HG03280 (cell line): Measurements from ENCODE around the gene PRAC1.

Source experiments
- ATAC-seq: cut with Tn5 transposase; IDR thresholded peaks from one replicate; pipeline ENCODE4 v1.9.1; 2021; ENCODE audit warnings: mild to moderate bottlenecking, moderate library complexity; ENCODE audit not compliant: unreplicated experiment

PRAC1 gene

DNA sequence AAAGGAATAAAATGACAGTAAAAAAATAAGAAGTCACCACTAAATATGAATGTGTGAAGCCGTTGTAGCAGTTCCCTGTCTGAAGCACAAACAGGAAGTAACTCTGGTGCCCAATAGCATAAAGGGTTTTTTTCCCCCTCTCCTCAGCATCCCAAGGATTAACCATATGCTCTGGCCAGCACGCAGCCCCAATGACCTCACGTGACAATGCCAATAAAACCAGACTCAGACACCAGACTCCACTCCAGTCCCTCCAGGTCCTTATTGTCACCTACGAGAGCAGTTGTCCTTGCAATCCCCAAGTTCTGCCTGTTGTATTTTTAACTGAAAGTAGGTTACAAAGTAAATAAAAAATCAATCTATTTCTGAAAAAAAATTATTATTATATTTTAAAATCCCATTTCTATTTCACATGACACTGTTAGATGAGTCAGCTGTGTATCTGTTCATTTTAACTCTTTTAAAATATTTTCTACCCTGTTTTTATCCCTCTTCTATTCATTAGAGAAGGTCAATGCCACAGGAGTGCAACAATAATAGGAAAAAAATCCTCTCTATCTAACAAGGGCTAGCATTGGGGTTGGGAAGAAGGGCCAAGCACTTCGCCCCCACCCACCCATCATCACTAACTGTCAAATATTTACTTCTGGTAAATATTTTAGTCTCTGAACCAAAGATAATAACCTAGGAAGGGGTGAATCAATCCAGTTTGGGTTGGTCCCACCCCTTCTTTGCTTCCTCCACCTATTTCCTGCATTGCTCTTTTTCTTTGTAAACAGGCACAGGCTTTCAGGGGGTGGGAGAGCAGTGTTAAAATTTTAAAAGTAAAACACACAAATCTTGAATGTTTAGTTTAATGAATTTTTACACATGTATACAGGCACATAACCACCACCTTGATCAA lies 6.6 kb downstream of the PRAC1 start:
- no peak for ATAC-seq

DNA sequence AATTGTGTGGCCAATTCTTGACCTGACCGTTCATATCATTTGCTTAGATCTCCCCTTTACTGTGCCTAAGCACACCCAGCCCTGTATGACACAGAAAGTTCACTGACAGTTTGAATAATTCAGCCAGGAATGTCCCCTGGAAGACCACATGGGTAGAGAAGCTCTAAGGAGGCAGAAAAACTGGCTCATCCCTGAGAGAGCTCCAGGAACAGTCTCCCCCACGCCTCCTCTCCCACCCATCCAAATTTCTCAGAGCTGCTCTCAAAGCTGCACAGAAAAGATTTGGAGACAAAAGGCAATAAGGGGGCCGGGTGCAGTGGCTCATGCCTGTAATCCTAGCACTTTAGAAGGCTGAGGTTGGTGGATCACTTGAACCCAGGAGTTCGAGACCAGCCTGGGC lies 11.2 kb downstream of the PRAC1 start:
- no peak for ATAC-seq

DNA sequence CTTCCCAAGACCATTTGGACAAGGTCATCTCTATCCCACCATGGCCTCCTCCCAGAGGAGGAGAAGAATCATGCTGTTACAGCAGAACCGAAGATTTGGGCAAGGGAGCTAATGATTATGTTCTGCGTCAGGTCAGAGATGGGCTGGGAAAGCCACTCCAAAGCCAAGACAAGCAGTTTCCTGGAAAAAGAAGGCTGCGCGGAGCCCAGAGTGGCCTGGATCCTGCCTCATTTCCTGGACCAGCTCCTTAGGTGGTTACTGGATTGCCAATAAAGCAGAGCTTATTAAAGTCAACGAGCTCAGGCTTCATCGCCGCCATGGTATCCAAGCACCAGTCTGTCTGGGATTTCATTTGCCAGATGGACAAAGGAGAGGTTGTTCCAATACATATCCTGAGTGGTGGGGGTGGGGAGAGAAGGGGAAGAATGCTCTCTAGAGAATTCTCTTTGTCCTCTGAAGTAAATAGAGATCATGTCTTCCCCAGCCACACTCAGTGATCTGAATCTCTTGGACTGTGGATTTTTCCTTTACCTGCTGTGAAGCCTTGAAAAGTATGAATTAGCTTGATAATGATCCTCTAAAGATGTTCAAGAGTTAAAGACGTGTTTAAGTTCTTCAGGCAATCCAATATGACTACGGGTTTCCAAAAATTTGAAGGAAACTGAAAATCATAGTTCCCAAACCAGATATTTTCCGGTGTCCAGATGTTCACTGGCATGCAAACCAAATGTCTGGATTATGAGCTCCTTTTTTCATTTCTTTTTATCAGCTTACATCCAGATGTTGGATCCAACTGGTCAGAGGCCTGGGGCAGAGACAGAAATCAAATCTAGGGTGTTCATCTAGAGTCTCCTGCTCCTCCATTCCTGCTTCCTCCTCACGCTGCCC lies 17.7 kb downstream of the PRAC1 start:
- ATAC-seq = no peak

DNA sequence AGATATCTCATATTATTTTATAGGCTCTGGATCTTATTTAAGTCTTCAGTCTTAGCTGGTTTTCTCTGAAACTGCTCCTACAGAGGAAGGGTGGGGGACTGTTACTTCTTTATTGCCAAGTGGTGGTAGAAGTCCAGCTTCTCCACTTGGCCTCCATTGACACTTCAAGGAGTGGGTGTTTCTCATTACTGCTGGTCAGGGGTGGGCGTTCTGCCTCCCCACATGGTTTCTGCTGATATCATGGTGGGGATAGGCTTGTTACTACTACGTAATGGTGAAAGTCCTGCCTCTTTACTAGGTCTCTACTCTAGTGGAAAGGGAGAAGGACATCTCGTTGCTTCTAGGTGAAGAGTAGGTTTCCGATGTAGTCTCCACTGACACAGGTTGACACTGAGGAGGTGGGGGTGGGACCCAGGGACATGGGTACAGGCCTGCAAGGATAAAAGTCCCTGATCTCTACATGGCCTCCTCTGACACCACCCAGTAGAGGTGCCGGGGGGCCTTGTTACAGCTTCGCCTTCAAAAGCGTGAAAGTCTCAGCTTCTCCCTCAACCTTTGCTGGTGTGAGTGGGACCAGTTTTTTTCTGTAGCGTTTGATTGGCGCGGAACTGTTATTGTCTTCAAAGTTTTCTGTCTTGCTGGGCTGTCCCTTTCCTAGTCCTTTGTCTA lies 20.3 kb downstream of the PRAC1 start:
- ATAC-seq = no peak

DNA sequence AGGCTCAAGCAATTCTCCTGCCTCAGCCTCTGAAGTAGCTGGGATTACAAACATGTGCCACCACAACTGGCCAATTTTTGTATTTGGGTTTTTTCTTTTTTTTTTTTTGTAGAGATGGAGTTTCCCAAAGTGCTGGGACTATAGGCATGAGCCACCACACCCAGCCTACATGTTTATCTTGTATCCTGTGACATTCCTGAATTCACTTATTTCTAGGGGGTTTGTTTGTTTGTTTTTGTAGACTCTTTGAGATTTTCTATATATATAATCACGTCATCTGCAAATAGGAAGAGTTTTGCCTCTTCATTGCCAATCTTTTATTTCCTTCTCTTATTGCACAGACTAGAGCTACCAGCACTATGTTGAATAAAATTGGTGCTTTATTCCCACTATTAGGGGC lies 29.1 kb downstream of the PRAC1 start:
- no peak for ATAC-seq

DNA sequence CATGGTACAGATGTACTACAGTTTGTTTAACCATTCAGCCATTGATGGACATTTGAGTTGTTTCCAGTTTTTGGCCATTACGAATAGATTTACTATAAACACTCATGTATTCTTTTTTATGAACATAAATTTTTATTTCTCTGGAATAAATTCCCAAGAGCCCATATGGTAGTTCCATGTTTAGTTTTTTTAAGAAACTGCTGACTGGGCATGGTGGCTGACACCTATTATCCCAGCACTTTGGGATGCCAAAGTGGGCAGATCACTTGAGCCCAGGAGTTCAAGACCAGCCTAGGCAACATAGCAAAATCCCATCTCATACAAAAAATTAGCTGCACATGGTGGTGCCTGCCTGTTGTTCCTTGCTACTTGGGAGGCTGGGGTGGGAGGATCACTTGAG lies 30.3 kb downstream of the PRAC1 start:
- no peak for ATAC-seq

DNA sequence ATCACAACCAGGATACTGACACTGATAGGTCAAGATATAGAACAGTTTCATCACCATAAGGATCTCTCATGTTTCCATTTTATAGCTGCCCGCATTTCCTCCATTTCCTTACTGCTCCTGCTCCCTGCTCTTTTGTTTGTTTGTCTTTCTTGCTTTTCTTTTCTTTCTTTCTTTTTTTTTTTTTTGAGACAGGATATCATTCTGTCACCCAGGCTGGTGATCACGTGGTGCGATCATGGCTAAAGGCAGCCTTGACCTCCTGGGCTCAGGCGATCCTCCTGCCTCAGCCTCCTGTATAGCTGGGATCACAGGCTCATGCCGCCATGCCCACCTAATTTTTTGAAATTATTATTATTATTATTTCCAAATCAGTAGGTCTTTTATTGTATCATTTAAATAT lies 31.7 kb downstream of the PRAC1 start:
- ATAC-seq = no peak

DNA sequence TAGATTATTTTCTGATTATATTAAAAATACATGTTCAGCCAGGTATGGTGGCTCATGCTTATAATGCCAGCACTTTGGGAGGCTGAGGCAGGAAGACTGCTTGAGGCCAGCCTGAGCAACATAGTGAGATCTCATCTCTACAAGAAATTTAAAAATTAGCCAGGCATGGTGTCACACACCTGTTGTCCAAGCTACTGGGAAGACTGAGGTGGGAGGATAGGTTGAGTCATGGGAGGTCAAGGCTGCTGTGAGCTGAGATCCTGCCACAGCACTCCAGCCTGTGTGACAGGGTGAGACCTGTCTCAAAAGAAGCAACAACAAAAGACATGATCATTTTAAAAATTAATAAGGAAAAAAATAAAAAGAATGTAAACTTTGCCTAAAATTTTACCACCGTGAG lies 40.7 kb downstream of the PRAC1 start:
- ATAC-seq = no peak

DNA sequence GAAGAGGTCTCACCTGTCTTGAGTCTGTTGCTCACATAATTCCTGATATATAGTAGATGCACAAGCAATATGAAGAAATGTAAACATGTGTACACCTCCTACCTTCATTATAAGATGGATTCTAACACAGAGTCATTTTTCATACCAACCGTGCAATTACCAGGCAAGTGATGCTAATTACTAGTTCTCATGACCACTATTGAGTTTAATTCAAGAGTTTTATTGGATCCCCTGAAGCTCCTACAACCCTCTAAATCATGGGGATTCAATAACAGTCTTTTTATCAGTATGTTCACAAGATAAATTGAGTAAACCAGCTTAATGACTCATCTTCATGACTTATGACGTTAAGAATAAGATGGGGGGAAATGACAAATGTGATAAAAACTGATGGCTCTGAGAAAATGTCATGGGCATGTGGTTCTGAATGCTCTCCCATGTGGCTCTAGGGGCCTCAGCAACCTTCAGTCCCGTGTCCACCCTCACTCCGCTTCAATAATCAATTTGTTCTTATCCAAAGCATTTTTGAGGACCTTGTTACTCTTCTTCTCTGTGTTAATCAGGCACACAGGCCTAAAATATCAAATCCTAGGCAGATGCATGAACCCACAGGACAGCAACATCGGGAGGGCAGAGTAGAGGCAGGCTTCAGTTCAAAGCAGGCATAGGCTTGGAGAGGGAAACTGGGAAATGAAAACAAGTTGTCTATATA lies 42.8 kb downstream of the PRAC1 start:
- no peak for ATAC-seq

DNA sequence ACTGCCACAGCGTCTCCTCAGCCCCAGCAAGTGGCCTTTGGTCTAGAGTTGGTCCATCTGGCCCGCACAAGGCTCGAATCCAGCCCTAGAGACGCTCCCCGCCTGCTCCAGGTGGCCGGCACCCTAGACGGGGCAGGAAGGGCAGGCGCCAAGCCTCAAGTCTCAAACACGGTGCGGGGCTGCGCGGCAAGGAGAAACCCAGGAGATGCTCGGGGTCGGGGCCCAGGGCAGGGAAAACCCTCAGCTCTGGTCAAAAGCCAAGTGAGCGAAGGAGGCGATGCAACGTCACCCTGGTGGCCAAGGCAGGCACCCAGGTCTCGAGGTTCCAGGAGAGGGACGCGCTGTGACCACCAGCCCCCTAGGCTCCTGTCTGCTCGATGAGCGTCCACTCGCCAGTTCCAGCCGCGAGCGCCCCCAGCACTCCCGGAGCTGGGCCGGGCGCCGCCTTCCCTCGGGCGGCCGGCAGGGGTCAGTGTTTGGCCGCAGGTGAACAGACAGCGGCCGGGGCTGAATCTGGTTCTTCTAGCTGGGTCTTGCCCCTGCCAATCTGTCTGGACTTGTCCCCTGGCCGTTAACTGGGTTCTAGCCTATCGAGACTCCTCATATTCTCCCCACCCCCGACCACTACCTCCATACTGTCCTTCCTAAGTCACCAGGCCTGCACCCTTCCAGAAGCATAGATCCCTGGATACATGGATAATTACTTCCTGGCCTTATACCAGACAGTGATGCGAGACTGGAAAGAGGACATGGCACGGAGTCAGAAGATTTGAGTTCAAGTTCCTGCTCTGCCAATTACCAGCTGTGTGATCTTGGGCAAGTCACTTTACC lies 44.0 kb downstream of the PRAC1 start:
- ATAC-seq = peak; percentile 80

DNA sequence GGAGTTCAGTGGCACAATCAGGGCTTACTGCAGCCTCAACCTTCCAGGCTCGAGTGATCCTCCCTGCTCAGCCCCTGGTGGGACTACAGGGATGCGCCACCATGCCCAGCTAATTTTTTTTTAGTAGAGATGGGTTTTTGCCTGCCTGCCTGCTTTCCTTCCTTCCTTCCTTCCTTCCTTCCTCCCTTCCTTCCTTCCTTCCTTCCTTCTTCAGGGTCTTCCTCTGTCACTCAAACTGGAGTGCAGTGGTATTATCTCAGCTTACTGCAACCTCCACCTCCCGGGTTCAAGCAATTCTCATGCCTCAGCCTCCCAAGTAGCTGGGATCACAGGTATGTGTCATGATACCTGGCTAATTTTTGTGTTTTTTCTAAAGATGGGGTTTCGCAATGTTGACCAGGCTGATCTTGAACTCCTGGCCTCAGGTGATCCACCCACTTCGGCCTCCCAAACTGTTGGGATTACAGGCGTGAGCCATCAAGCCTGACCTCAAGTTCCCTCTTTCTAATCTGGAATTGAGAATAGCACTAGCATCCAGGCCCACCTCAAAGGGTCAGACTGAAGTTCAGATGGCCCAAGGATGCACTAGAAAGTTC lies 45.3 kb downstream of the PRAC1 start:
- no peak for ATAC-seq

DNA sequence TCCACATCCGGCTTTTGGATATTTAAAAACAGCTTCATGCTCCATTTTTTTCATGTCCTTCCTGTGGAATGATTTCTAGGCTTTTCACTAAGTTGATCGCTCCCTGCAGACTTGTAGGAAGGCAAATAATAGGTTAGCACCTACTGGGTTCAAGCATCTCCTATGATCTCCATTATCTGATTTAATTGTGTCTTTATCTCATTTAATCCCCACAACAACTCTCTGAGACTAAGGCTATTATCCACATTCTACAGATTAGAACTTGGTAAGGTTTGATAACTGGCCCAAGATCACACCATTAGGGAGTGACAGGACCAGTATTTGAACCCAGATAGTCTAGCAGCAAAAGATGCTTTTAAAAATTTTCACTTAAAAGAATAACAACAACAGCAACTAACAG lies 50.0 kb downstream of the PRAC1 start:
- ATAC-seq = no peak
